ENCODE data around the gene MRPS6. TPM values are rescaled to one million over a fixed set of nuclear protein-coding genes. Genes with fewer than 3 reads are reported as not detected.

Gene MRPS6
- total RNA-seq, 4 donors from 2014 or later: 17.3 to 54.8 (median 29.3) TPM

DNA sequence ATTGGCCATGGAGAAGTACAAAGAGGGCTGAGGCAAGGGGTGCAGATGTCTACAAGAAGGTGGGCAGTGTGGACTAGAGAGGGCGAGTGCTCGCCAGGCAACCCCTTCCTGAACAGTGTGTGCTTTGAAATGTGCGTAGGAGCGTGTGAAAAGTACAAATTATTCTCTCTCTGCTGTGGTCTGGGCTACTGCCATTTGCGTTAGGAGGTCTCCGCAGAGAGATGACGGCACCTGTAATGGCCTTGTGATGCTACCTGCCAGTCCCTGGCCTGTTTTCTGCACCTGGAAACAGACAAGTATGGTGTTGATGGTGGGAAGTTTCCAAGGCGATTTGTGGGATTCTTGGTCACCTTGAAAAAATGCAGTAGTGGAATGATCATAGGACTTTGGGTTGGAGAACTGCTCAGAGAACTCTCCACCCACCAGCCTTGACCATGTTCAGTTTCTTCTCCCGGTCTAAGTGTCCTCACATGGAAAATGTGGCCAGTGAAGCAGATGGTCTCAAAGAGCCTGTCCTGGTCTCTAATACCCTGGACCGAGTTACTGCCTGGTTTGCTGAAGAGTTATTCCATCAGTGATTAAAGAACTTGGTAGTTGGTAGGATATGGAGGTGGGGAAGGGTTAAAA is 74.5 kb downstream of the MRPS6 start:
- in situ Hi-C loops (cut with MboI; ENCODE audit: low sequenced_read_pairs in 4 of 4) (no loop called here), intact Hi-C loops (cut with DNase I; ENCODE audit: low total_unique reads) (no loop called here)
- DNase-seq (no peak), ATAC-seq (no peak)
- no peaks in the 10 kb centered on the region for H3K27me3 ChIP-seq
- TF ChIP-seq, protein P1, sequence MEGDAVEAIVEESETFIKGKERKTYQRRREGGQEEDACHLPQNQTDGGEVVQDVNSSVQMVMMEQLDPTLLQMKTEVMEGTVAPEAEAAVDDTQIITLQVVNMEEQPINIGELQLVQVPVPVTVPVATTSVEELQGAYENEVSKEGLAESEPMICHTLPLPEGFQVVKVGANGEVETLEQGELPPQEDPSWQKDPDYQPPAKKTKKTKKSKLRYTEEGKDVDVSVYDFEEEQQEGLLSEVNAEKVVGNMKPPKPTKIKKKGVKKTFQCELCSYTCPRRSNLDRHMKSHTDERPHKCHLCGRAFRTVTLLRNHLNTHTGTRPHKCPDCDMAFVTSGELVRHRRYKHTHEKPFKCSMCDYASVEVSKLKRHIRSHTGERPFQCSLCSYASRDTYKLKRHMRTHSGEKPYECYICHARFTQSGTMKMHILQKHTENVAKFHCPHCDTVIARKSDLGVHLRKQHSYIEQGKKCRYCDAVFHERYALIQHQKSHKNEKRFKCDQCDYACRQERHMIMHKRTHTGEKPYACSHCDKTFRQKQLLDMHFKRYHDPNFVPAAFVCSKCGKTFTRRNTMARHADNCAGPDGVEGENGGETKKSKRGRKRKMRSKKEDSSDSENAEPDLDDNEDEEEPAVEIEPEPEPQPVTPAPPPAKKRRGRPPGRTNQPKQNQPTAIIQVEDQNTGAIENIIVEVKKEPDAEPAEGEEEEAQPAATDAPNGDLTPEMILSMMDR (IDR thresholded peaks at IDR 0.05 in 4 of 5, conservative IDR thresholded peaks at IDR 0.05 in 1 of 5): no peak
- H3K27ac ChIP-seq: no peak overlapping the region
- H3K4me1 ChIP-seq: peaks cover 4 to 6% of the 10 kb centered on the region in 2 donors
- H3K4me3 ChIP-seq: no peak overlapping the region
- no peaks in the 10 kb centered on the region for H3K9me3 ChIP-seq
- H3K36me3 ChIP-seq: no peaks in the 10 kb centered on the region

DNA sequence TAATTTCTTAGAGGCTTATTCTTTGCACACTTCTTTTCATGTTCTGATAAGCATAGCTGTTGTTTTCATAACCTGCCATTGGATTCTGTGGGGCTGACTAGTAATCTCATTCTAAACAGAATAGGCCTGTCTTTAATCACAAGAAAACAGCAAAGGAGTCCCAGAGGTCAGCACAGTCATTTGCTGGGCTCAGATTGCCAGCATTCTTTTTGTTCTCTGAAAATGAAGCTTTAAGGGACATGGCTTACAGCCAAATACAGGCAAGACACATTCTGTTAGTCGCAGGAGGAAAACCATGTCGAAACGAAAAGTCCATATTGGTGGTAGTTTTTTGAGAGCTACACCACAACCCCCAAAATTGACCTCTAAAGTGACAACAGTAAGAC is 75.0 kb downstream of the MRPS6 start:
- ATAC-seq: no peak
- H3K9me3 ChIP-seq: no peaks in the 10 kb centered on the region
- TF ChIP-seq, protein P1 (IDR thresholded peaks at IDR 0.05 in 4 of 5, conservative IDR thresholded peaks at IDR 0.05 in 1 of 5): no peak
- TF ChIP-seq POLR2A (IDR thresholded peaks at IDR 0.05): no peak
- DNase-seq: no peak
- no peak overlapping the region for H3K4me3 ChIP-seq
- in situ Hi-C loops (cut with MboI; ENCODE audit: low sequenced_read_pairs in 4 of 4) (no loop called here), intact Hi-C loops (cut with DNase I; ENCODE audit: low total_unique reads) (no loop called here)
- peaks cover 0 to 3% of the 10 kb centered on the region in 2 donors for H3K4me1 ChIP-seq
- no peaks in the 10 kb centered on the region for H3K36me3 ChIP-seq
- H3K27me3 ChIP-seq: no peaks in the 10 kb centered on the region
- H3K27ac ChIP-seq: no peak overlapping the region

DNA sequence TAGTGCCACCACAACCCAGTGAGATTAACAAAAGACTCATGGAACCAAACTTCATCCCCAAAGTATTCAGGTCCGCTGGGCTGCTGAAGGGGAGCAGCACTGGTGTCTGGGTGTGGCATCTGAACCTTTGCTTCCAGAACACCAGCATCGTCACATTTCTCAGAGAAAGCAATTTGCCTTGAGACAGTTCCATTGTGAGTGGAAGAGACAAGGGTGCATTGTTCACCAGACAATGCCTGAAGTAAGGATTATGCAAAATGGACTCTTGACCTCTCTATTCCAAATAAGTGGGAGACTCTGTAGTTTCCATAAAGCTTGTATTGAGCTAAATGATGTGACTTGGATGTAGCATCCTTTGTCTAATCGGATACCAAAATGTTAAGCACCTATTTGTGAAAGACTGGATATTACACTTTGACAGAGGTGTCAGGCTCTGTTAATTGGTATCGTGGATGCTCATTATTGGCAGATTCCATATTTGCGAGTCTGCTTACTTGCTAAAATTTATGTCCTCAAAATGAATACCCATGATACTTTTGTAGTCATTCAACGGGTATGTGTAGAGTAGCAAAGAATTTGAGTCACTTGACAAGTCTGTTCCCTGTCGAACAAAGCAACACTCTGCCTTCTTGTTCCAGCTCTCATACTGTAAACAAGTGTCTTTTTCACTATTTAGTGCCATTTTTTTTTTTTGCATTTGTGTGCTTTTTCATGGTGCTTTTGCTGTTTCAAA is 75.6 kb downstream of the MRPS6 start:
- no peak overlapping the region for H3K4me3 ChIP-seq

DNA sequence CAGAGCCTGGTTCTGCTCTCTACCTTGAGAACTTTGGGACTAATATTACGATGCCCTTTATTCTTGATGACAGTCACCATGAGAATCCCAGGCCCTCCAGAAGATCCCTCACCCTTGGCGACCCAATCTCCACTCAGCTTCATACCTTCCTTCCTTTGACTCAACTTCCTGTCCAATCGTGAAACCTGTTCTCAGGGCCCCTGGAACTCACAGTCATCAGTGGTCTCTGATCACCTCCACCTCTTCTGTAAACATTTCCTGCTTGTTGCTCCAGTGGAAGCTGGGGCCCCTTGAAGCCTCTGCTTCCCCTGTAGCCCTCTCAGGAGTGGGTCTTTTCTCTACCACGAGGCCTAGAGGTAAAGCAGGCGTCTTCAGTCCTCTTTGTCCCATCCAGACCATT is 79.1 kb downstream of the MRPS6 start:
- peaks cover 10 to 23% of the 10 kb centered on the region in 2 donors for H3K4me1 ChIP-seq
- in situ Hi-C loops (cut with MboI; ENCODE audit: low sequenced_read_pairs in 4 of 4): no loop called here
- no peaks in the 10 kb centered on the region for H3K9me3 ChIP-seq
- H3K27ac ChIP-seq: no peak overlapping the region
- no peak for DNase-seq
- TF ChIP-seq, protein P1 (IDR thresholded peaks at IDR 0.05 in 4 of 5, conservative IDR thresholded peaks at IDR 0.05 in 1 of 5): no peak
- TF ChIP-seq POLR2A (IDR thresholded peaks at IDR 0.05): no peak
- H3K4me3 ChIP-seq: no peak overlapping the region
- ATAC-seq: no peak
- H3K27me3 ChIP-seq: no peaks in the 10 kb centered on the region
- H3K36me3 ChIP-seq: no peaks in the 10 kb centered on the region
- intact Hi-C loops (cut with DNase I; ENCODE audit: low total_unique reads): no loop called here

More for the DNA sequence above, 75.6 kb downstream of the MRPS6 start:
- no peak for ATAC-seq
- no peak for DNase-seq
- Histone ChIP-seq H3K36me3 (no peaks in the 10 kb centered on the region), H3K27ac (no peak overlapping the region), H3K4me1 (peaks cover 0 to 4% of the 10 kb centered on the region in 2 donors), H3K9me3 (no peaks in the 10 kb centered on the region), H3K27me3 (no peaks in the 10 kb centered on the region)
- intact Hi-C loops (cut with DNase I; ENCODE audit: low total_unique reads) (no loop called here), in situ Hi-C loops (cut with MboI; ENCODE audit: low sequenced_read_pairs in 4 of 4) (no loop called here)
- TF ChIP-seq, protein P1 (IDR thresholded peaks at IDR 0.05 in 4 of 5, conservative IDR thresholded peaks at IDR 0.05 in 1 of 5): no peak
- TF ChIP-seq POLR2A (IDR thresholded peaks at IDR 0.05): no peak

Measured in gastrocnemius medialis (tissue), 4 donors.